Mammary epithelial cell (primary cell): ENCODE results near the gene STAM.

Source experiments
- CTCF ChIP-seq, 2 donors: IDR thresholded peaks in 1 of 2; conservative IDR thresholded peaks in 1 of 2; 2 replicates each; pipeline ENCODE4 v1.5.1; 2011 to 2012; ENCODE audit warnings: inconsistent platforms in 2 of 2, low read length in 2 of 2, mild to moderate bottlenecking in 2 of 2, control low read depth in 1 of 2, low read depth in 1 of 2; ENCODE audit not compliant: insufficient read depth in 1 of 2; ENCODE audit errors: extremely low read depth in 1 of 2
- EZH2 ChIP-seq: IDR thresholded peaks from 2 replicates; pipeline ENCODE4 v1.6.1; 2012; ENCODE audit warnings: low read length, inconsistent platforms, borderline replicate concordance

- no peak for TF ChIP-seq CTCF (conservative IDR thresholded peaks at IDR 0.05 in 1 of 2, IDR thresholded peaks at IDR 0.05 in 1 of 2; ENCODE audit: extremely low read depth in 1 of 2, insufficient read depth in 1 of 2, low read depth in 1 of 2, low read length in 2 of 2)
- no peak for TF ChIP-seq EZH2
Measured at GRCh38 chr10:17674566-17674965, 30.6 kb downstream of the STAM start.
